ENCODE data around the gene EMX2.

The EMX2 gene

DNA sequence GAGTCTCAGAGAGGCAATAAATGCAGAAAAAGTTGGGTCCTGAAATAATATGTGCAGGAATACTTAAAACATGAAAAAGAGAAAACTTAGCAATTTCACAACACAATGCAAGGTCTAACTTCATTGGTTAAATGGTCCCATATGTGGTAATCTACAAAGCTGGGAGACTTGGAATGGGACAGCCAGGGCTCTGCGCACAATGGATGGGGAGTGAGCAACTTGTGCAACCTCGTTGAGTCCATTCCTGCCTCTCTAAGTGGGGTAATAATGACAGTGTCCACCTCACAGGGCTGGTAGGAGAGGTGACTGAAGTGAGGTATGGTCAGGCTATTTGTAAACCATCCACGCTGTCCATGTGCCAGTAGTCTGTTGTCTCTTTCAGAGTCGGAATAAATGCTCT lies 11.8 kb upstream of the EMX2 start:
- no peak for DNase-seq (ENCODE audit: low spot score)
- in situ Hi-C loops (cut with MboI; ENCODE audit: low pct_unique_long_range_greater_than_20kb, low sequenced_read_pairs, unreplicated experiment): loop anchor here (25.0 kb wide), 2 partner anchors 368 to 707 kb away; no protein-coding TSS in a partner anchor
- TF ChIP-seq, protein P1, sequence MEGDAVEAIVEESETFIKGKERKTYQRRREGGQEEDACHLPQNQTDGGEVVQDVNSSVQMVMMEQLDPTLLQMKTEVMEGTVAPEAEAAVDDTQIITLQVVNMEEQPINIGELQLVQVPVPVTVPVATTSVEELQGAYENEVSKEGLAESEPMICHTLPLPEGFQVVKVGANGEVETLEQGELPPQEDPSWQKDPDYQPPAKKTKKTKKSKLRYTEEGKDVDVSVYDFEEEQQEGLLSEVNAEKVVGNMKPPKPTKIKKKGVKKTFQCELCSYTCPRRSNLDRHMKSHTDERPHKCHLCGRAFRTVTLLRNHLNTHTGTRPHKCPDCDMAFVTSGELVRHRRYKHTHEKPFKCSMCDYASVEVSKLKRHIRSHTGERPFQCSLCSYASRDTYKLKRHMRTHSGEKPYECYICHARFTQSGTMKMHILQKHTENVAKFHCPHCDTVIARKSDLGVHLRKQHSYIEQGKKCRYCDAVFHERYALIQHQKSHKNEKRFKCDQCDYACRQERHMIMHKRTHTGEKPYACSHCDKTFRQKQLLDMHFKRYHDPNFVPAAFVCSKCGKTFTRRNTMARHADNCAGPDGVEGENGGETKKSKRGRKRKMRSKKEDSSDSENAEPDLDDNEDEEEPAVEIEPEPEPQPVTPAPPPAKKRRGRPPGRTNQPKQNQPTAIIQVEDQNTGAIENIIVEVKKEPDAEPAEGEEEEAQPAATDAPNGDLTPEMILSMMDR (IDR thresholded peaks at IDR 0.05; ENCODE audit: extremely low read depth, insufficient read depth, missing control alignments): no peak

DNA sequence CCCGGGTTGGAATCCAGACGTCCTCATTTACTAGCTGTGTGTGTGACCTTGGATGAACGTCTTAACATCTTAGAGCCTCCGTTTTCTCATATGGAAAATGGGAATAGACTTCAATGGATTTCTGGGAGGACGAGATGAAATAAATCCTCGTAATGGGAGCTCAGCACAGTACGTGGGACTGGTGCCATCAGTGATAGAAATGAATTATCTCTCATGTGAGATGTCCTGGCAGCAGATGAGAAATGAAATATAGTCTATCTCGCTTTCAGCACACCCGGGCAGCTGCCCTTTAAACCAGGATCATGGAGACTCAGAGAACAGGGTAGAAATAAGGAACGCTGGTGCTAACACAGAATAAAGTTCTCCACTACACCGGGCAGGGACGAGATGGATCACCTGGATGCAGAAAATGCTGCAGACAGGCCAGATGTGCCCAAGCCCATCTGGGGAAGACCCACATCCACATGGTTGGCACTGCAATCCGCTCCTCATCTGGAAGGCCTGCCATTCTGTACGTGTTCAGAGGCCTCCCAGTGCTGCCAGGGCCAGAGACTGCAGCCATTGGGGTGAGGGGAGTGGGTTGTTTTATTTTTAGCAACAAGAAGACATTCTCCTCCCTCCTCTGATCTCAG lies 11.1 kb upstream of the EMX2 start:
- in situ Hi-C loops (cut with MboI; ENCODE audit: low pct_unique_long_range_greater_than_20kb, low sequenced_read_pairs, unreplicated experiment): loop anchor here (25.0 kb wide), 2 partner anchors 369 to 706 kb away; no protein-coding TSS in a partner anchor
- TF ChIP-seq, protein P1 (IDR thresholded peaks at IDR 0.05; ENCODE audit: extremely low read depth, insufficient read depth, missing control alignments): no peak
- no peak for DNase-seq (ENCODE audit: low spot score)

DNA sequence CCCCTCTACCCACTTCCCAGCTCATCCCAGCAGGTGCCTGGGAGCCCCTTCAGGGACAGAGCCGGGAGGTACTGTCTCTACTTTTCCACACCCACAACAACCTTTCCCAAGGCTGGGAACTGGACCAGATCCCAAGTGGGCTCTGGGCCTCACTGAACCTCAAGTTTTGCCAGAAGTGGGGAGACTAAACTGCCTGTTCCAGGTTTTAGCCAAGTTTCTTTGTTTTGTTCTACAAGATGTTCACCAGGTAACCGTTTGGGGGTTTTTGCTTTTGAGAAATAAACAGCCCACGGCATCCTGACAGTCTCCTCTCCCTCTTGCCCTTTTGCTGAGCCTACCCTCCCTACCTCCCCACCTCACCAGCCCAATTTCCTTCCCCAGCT lies 10.6 kb upstream of the EMX2 start:
- TF ChIP-seq, protein P1 (IDR thresholded peaks at IDR 0.05; ENCODE audit: extremely low read depth, insufficient read depth, missing control alignments): no peak
- no peak for DNase-seq (ENCODE audit: low spot score)
- in situ Hi-C loops (cut with MboI; ENCODE audit: low pct_unique_long_range_greater_than_20kb, low sequenced_read_pairs, unreplicated experiment): loop anchor here (25.0 kb wide), 2 partner anchors 370 to 705 kb away; no protein-coding TSS in a partner anchor

DNA sequence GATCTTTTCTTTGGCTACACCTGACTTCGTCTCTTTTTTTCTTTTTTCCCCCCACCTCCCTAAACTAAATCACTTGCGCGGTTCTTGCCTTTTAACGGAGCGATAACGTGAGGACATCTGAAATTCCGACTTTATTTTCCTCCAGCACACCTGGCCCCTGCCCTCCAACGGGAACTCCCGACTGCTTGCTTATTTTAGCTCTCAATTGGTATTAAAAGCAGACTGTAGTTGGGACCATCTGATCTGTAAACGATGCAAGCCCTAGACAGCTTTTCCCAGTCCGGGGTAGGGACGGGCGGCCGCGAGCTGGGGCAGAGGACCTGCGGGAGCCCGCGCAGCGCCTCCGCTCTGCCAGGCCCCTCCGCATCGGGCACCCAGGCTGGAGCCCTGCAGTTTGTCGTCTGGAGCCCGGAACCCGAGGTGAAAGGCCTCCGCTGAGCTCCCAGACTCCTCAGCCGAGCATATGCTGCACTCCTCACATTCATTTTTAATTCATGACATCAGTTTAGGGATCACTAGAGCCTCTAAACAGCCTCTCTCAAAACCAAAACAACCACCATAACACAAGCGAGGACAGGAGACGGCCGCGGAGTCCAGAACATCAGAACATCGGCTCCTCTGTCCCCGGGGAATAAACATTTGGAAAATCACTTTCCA lies 10.0 kb upstream of the EMX2 start:
- TF ChIP-seq, protein P1 (IDR thresholded peaks at IDR 0.05; ENCODE audit: extremely low read depth, insufficient read depth, missing control alignments): no peak
- in situ Hi-C loops (cut with MboI; ENCODE audit: low pct_unique_long_range_greater_than_20kb, low sequenced_read_pairs, unreplicated experiment): loop anchor here (25.0 kb wide), 2 partner anchors 370 to 705 kb away; no protein-coding TSS in a partner anchor
- DNase-seq (ENCODE audit: low spot score): no peak

DNA sequence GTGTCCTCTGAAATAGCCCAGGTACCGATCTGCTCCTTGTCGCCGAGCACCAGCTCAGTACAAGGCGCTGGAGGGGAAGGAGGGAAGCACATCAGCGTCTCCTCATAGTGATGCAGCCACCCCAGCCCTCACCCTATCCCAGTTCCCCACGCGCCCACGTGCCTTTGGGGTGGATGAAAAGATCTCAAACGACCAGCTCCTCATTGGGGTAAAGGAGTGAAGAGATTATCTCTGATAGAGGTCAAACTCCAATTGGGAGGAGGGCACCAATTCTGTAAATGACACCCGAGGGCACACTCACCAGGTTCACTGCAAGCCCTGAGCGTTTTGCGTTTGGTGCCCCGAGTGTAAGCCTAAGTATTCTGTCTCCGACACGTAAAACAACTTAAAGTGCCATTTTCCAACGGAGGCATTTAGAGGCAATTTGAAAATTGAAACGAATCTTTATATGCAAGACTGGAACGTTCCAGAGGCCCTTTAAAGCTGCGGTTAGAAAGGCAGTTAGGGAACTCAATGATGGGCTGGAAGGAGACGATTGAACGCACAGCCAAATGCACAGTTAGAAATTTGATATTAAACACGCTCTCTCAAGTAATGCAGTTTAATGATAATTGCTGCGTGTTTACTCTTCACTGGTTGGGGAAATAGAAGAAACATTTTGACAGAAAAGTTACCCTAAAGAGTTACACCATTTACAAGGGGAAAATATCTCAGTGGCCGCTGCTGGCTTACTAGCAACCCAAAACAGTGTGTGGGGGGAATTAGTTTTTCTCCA lies 8.9 kb upstream of the EMX2 start:
- DNase-seq (ENCODE audit: low spot score): no peak
- TF ChIP-seq, protein P1 (IDR thresholded peaks at IDR 0.05; ENCODE audit: extremely low read depth, insufficient read depth, missing control alignments): no peak
- in situ Hi-C loops (cut with MboI; ENCODE audit: low pct_unique_long_range_greater_than_20kb, low sequenced_read_pairs, unreplicated experiment): loop anchor here (25.0 kb wide), 2 partner anchors 371 to 704 kb away; no protein-coding TSS in a partner anchor

Measured in GM13977 (cell line).